NT2/D1 (cell line): ENCODE results near the gene TMEM232.

Experiments used
- DNase-seq: peaks from one replicate; pipeline ENCODE4 v3.0.0-alpha.2; 2011; ENCODE audit warnings: low read depth, low spot score
- H3K27me3 ChIP-seq: 2 replicates; pipeline ENCODE4 v1.6.0; 2011; ENCODE audit warnings: mild to moderate bottlenecking; ENCODE audit not compliant: insufficient read length, insufficient read depth
- H3K36me3 ChIP-seq: 2 replicates; pipeline ENCODE4 v1.6.1; 2011; ENCODE audit warnings: mild to moderate bottlenecking, low read length, mixed read lengths; ENCODE audit not compliant: insufficient read depth, insufficient read length
- H3K4me1 ChIP-seq: 2 replicates; pipeline ENCODE4 v1.5.1; 2011; ENCODE audit not compliant: insufficient read depth, insufficient read length
- H3K4me3 ChIP-seq: 2 replicates; pipeline ENCODE4 v1.5.1; 2011; ENCODE audit warnings: low read depth; ENCODE audit not compliant: insufficient read length
- H3K9ac ChIP-seq: 2 replicates; pipeline ENCODE4 v1.6.0; 2011; ENCODE audit warnings: low read depth; ENCODE audit not compliant: insufficient read length
- H3K9me3 ChIP-seq: 2 replicates; pipeline ENCODE4 v1.5.1; 2011; ENCODE audit warnings: mild to moderate bottlenecking, low read length; ENCODE audit not compliant: insufficient read depth
- SUZ12 ChIP-seq: IDR thresholded peaks from 2 replicates; pipeline ENCODE4 v1.6.1; 2011; ENCODE audit not compliant: insufficient read length, insufficient read depth; ENCODE audit errors: extremely low read depth
- YY1 ChIP-seq: IDR thresholded peaks from 2 replicates; pipeline ENCODE4 v1.6.1; 2011; ENCODE audit not compliant: insufficient read length, insufficient read depth
- ZNF274 ChIP-seq: IDR thresholded peaks from 2 replicates; pipeline ENCODE4 v1.6.1; 2011; ENCODE audit warnings: mild to moderate bottlenecking, low read depth, low read length

Gene TMEM232

DNA sequence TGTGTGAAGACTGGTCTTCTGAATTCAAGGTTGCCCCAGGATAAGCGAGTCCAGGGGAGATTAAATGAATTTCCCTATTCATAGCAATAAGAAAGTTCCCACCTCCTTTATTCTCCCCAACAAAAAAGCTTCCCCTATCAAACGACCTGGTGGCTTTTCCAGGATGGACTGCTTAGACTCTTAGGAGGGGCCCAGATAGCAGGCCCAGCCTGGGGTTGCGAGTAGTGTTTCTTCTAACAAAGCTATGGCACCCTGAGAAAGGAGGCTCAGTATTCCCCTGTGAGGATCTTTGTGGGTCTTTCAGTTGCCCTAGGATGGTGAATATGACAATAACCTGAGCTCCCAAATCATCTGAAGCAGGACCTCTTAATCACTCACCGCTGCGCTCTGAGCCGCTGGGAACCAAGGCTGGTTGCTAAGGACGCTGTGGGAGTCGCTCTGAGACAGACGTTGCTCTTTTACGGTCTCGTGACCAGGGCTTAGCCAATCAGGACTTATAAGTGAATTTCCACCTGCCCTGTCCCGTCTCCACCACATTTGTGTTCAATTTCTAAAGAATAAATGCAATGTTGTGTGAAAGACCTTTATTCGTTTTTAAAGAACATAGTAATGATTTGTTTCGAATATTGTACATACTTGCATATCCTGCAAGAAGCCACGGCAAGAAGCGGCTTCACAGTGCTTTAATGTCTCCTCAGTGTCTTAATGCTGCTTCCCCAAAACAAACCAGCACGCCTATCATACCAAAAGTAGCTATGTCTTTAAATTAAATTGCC lies at the start of gene TMEM232:
TMEM232 (minus strand) TSS at position 423 of the 776 bp plus-strand sequence. CDS start 59,319 bp downstream, outside the sequence.
- no peaks in the 10 kb centered on the region for H3K9me3 ChIP-seq
- peak; percentile 28 for DNase-seq
- no peaks in the 10 kb centered on the region for H3K27me3 ChIP-seq
- peak within 1 kb of the TSS; percentile 55 for H3K4me3 ChIP-seq
- no peak within 1 kb of the TSS for H3K9ac ChIP-seq
- TF ChIP-seq YY1 (no peak), SUZ12 (no peak), ZNF274 (no peak)
- H3K36me3 ChIP-seq, result no peaks in the 10 kb centered on the region
- no peaks in the 10 kb centered on the region for H3K4me1 ChIP-seq

DNA sequence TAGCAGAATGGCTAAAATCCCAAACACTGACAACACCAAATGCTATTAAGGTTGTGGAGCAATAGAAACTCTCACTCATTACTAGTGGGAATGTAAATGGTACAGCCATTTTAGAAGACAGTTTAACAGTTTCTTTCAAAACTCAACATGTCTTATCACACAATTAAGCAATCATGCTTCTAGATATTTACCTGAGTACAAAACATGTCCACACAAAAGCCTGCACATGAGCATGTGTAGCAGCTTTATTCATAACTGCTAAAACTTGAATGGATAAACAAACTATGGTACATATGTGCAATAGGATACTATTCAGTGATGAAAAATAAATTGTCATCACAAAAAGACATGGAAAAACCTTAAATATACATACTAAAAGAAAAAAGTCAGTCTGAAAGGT lies 43.8 kb upstream of the TMEM232 start:
- DNase-seq, result no peak
- Histone ChIP-seq H3K9me3 (no peaks in the 10 kb centered on the region), H3K36me3 (no peaks in the 10 kb centered on the region), H3K4me3 (no peak overlapping the region), H3K9ac (no peak overlapping the region), H3K27me3 (no peaks in the 10 kb centered on the region), H3K4me1 (no peaks in the 10 kb centered on the region)
- TF ChIP-seq ZNF274, result no peak
- TF ChIP-seq SUZ12, result no peak
- no peak for TF ChIP-seq YY1

DNA sequence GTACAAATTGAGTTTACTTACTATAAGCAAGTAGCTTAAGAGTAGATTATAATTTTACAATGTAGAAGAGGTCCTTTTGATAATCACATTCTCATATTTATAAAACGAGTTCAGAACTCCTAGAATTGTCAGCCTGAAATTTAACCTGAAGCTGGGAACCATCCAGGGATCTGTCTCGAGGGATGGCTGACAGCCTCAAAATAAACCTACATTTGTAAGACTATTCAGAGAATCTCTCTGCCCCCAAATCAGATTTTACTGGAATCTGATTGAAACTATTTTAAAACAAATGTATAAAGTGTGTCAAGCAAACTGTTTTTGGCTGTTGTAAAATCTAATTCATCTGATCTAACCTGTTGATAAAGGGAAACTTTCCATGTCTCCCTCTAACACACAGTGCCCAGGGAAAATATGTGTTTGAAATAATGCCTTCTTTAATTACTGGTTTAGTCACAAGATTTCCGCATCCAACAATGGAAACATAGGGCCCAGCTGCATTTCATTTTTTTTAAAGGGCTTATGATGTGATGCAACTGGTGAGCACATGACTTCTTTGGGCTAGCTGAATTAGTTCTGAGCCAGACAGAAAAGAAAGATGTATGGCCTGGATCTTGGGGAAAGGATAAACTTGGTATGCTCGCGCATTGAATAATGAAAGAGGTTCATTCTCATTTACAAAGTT lies 42.7 kb upstream of the TMEM232 start:
- H3K4me1 ChIP-seq, result no peaks in the 10 kb centered on the region
- H3K4me3 ChIP-seq, result no peak overlapping the region
- no peak overlapping the region for H3K9ac ChIP-seq
- no peak for DNase-seq
- H3K27me3 ChIP-seq, result no peaks in the 10 kb centered on the region
- TF ChIP-seq SUZ12 (no peak), YY1 (no peak), ZNF274 (no peak)
- no peaks in the 10 kb centered on the region for H3K9me3 ChIP-seq
- no peaks in the 10 kb centered on the region for H3K36me3 ChIP-seq

DNA sequence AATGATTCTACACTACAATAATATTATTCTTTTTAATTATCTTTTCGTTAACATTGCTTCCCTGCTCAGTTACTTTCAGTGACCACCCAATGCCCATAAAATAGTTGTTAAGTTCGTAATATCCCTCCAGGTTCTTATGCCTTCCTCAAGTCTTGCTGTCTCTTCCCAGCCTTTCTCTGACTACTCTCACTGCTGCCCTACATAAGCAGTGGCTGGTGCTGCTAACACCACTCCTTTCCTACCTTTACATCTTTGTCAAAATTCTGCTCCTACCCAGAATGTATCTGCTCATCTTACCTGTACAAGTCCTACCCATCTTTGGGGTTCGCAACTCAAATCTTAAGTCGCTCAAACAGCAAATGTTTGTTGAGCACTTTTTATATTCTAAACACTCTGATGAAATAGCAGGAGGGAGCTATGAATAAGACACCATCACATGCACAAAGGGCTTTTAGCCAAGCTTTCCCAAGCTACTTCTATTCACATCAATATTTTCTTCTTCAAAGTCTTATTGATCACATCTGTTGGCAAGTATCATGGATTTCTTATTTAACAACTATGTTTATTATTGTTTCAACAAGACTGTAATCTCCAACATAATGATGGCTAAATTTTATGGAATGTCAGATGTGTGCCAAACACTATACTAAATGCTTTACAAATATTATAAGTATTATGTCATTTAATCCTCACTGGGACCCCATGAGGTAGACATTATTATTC lies 41.8 kb upstream of the TMEM232 start:
- no peaks in the 10 kb centered on the region for H3K4me1 ChIP-seq
- H3K36me3 ChIP-seq, result no peaks in the 10 kb centered on the region
- H3K4me3 ChIP-seq, result no peak overlapping the region
- no peak for TF ChIP-seq ZNF274
- no peak for TF ChIP-seq SUZ12
- TF ChIP-seq YY1, result no peak
- no peaks in the 10 kb centered on the region for H3K27me3 ChIP-seq
- DNase-seq, result no peak
- H3K9me3 ChIP-seq, result no peaks in the 10 kb centered on the region
- no peak overlapping the region for H3K9ac ChIP-seq

DNA sequence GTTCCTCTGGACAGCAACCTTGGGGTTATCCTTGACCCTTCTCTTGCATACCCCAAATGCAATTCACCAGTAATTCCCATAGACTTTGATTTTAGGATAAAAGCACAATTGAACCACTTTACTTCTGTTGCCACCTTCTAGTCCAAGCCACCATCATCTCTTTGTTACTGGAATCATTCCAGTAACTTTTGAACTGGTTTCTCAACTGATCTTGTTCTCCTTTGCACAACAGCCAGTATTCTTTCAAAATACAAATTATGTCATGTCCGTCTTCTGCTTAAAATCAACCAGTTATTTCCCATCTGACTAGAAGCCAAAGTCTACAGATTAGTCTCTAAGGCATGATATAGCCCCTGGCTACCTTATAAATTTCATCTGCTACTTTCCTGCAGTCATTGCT lies 33.7 kb upstream of the TMEM232 start:
- DNase-seq, result no peak
- Histone ChIP-seq H3K9me3 (no peaks in the 10 kb centered on the region), H3K4me3 (no peak overlapping the region), H3K36me3 (peaks cover 29% of the 10 kb centered on the region), H3K27me3 (no peaks in the 10 kb centered on the region), H3K4me1 (no peaks in the 10 kb centered on the region), H3K9ac (no peak overlapping the region)
- TF ChIP-seq SUZ12 (no peak), ZNF274 (no peak), YY1 (no peak)

DNA sequence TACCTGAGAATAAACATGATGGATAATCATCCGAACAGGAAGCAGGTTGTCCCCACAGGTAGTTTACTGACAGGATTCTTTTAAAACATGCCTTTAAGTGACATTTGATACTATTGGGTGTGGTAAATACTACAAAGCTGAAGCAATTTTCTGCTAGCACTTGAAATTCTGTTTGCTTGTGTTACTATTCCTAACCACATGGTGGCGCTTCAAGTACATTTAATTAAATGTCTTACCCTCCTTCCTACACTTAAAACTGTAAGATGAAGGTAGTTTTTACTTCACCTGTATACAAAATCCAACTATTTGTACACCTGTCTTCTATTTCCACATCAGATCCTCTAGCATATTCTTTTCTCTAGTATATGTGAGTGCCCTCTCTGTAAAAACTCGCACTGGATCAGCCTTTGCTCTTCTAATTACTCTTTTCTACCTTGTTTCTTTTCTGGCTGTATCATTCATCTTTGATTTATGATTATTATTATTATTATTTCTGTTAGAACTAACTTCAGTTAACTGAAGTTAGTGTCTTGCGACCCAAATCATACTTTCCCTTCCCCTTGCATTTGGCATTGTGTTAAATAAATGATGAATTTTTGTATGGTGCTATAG lies 30.8 kb upstream of the TMEM232 start:
- no peak for TF ChIP-seq SUZ12
- no peak for TF ChIP-seq ZNF274
- Histone ChIP-seq H3K4me1 (no peaks in the 10 kb centered on the region), H3K4me3 (no peak overlapping the region), H3K36me3 (peaks cover 31% of the 10 kb centered on the region), H3K27me3 (no peaks in the 10 kb centered on the region), H3K9ac (no peak overlapping the region), H3K9me3 (no peaks in the 10 kb centered on the region)
- DNase-seq, result peak; percentile 9

DNA sequence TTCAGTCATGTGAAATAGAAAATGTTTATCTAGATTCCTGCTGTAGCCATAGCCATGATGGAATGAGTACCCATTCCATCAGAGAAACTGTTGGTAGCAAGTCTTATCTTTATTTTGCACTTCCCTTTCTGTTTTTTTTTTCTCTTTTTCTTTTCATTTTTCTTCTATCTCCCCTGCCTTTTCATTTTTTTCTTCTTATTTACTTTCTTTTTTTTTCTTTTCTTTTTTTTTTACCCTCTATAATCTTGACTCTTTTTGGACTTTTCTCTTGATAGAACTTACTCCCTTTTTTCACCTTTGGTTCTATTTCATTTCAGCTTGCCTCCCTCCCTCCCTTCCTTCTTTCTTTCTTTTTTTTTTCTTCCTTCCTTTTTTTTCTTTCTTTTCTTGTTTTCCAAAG lies 27.7 kb upstream of the TMEM232 start:
- TF ChIP-seq YY1 (no peak), SUZ12 (no peak), ZNF274 (no peak)
- H3K4me1 ChIP-seq, result no peaks in the 10 kb centered on the region
- no peak for DNase-seq
- H3K9me3 ChIP-seq, result no peaks in the 10 kb centered on the region
- no peaks in the 10 kb centered on the region for H3K27me3 ChIP-seq
- H3K4me3 ChIP-seq, result no peak overlapping the region
- H3K9ac ChIP-seq, result no peak overlapping the region
- H3K36me3 ChIP-seq, result peaks cover 12% of the 10 kb centered on the region
